C4-2B (cell line): ENCODE data around the gene TSGA10IP.

ENCODE experiments used
- ZFX ChIP-seq: fragments of 450-650 bp; IDR thresholded peaks from 2 replicates; pipeline ENCODE4 v1.6.1; 2017
- TF ChIP-seq, protein P1 (sequence below): fragments of 450-650 bp; conservative IDR thresholded peaks from 2 replicates; pipeline ENCODE4 v1.5.1; 2017; ENCODE audit warnings: mild to moderate bottlenecking

DNA sequence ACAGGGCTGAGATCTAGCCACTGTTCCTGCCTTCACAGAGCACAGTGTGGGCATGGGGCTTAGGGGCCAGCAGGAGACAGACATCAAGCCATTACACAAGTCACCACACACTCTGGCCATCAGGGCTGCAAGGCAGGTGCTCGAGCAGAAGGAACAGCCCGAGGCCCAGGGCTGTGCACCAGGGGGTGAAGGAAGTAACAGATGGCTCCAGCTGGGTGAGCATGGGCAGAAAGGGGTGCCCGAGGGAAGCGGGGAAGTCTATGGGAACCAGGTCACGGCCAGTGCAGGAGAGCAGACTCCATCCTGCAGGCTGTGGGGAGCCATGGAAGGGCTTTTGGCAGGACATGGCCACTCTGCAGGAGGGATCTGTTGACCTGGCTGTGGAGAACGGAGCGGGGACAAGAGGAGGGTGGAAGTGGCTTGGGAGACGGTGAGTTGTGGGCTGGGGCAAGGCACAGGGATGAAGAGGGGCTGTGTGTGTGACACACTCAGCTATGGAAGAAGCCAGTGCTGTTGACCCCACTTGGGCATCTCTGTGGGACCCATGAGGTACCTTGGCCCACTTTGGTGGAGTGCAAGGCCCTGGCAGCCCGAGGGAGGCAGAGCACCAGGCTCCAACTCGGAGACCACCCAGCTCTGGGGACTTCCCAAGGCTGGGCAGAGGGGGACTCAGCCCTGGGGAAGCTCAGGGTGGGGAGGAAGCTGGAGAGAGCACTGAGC, 30.0 kb upstream of the TSGA10IP start:
- TF ChIP-seq, protein P1, sequence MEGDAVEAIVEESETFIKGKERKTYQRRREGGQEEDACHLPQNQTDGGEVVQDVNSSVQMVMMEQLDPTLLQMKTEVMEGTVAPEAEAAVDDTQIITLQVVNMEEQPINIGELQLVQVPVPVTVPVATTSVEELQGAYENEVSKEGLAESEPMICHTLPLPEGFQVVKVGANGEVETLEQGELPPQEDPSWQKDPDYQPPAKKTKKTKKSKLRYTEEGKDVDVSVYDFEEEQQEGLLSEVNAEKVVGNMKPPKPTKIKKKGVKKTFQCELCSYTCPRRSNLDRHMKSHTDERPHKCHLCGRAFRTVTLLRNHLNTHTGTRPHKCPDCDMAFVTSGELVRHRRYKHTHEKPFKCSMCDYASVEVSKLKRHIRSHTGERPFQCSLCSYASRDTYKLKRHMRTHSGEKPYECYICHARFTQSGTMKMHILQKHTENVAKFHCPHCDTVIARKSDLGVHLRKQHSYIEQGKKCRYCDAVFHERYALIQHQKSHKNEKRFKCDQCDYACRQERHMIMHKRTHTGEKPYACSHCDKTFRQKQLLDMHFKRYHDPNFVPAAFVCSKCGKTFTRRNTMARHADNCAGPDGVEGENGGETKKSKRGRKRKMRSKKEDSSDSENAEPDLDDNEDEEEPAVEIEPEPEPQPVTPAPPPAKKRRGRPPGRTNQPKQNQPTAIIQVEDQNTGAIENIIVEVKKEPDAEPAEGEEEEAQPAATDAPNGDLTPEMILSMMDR = no peak
- no peak for TF ChIP-seq ZFX
